IMR-90 (cell line): ENCODE measurements around the gene TAF6L.

Source experiments
- BHLHE40 ChIP-seq: fragments of 150-350 bp; IDR thresholded peaks from 2 replicates; pipeline ENCODE4 v1.6.1; 2016; ENCODE audit warnings: mild to moderate bottlenecking, low read depth, low read length
- CHD1 ChIP-seq: IDR thresholded peaks from 2 replicates; pipeline ENCODE4 v1.6.1; 2012; ENCODE audit warnings: low read depth, low read length, improper control_type of control experiment
- CTCF ChIP-seq: conservative IDR thresholded peaks from 2 replicates; pipeline ENCODE4 v1.5.1; 2012; ENCODE audit warnings: mild to moderate bottlenecking, low read depth, low read length, improper control_type of control experiment

DNA sequence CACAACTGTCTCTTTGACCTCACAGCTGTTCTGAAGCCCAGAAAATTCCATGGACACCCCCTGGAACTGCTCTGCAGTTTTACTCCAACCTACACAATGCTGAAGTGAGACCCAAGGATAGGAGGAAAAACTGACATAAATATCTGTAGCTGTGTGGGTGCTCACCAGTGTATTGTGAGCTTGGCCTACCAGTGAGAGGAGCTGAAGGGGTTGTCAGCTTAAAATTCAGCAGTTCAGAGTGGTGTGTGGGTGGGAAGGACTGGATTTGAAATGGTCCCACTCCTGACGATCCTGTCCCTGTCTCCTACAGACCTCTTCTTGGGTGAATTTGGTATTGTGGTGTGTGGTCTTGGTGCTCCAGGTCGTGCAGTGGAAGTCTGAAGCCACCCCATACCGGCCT is 18.4 kb downstream of the TAF6L start:
- TF ChIP-seq CTCF (no peak), CHD1 (no peak), BHLHE40 (no peak)
